Activated CD4-positive, alpha-beta T cell treated with anti-CD3 and anti-CD28 coated beads, Interleukin-2, Interleukin-4, amounts not matched to agents 100 ng/mL and 50 ng/mL, durations not matched to agents 16 hours and 8 hours (primary cell): ENCODE measurements around the gene KIAA1549.

Experiments
- DNase-seq: peaks from one replicate; pipeline ENCODE4 v3.0.0-alpha.2; 2020; ENCODE audit warnings: low spot score

The KIAA1549 gene

DNA sequence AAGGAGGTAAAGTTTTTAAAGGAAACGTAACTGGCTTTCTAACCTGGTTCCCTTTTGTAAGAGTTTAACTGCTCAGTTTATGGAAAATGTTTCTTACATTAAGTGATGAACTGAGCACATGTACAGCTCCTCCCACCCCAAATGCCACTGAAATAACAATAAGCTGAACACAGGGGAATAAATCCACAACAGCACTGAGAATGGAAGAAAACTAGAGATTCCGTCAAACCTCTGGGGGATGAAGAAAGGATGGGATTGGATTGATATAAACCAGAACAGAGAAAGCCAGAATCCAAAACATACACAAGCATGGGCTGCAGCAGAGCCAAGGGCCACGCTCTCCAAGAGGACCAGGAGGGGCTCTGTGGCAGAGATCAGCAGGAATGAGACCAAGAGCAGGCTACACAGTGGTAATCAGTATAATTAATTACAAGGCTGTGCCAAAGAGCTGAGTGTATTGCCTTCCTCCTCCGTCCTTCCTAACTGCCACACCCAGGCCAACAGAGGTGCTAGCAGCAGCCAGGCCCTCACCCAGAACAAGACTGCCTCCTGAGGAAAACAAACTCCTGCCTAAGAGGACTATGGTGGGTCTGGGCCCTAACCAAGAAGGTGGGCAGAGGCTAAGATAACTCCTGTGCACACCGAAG is 73.9 kb downstream of the KIAA1549 start:
- DNase-seq, result no peak

DNA sequence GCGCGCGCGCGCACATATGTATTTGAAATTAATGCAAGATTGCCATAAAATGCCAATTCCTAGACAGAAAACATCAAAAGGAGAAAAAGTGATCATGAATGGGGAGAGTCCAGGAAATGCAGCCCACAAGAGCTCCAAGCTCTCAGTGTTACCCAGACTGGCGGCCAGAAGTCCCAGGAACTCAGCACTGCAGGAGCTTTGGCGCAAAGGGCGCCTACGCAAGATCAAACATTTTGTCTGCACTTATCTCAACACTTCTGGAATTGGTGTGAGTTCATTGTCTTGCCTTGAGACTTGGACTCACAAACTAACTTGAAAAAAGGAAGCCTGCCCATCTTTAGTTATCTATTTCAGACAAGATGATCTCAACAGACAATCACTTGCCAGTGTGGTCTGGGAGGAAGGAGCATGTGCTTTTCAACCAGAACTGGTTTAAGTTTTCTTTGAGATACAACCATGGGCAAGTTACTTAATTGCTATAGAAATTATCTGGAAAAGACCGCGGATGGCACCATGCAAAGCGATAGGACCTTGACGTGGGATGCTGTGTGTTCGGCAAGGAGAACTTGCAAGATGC is 77.2 kb downstream of the KIAA1549 start:
- DNase-seq, result no peak

DNA sequence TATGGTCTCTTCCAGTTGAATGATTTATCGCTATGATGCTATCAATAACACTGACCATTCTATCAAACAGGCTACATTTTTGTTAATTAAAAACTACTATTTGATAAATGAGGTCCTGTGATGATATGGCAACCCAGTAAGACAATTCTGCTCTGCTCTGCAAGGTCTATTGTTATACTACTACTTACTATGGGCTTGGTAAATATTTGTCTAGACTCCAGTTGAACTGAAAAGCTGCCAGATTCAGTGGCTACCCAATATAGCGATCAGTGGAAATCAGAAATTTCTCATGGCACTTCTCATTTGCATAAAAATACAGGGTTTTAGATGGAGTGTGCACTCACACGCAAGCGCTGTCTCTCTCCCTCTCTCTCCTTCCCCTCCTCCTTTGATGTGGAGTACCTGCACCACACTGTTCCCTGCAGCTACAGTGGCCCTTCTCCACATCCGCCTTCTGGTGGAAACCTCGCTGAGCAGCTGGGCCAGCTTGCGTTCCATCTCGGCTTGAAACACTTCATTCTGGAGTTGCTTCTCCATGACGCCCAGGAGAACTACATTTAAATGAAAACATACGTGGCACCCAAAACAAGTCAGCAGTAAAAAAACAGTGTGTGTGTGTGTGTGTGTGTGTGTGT is 77.9 kb downstream of the KIAA1549 start:
- DNase-seq, result peak; percentile 67

DNA sequence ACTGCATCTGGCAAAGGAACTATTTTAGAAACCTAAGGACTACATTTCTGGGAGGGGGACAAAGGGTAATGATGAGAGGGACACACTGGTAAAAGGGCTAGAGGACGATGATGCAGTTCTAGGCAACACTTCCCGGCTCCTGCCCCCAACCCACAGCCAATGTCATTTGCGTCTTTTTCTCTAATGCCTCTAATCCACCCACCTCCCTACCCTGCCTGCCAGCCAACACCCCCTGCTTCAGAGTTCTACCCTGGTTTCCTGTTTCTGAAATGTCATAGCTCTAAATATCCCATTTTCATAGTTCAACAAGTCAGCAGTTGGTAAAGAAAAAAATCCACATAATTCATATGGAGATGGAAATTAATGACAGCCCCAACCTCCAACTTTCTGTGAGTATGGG is 79.0 kb downstream of the KIAA1549 start:
- DNase-seq, result no peak

GRCh38 chr7:138900035-138900828 is 81.0 kb downstream of the KIAA1549 start:
- no peak for DNase-seq

DNA sequence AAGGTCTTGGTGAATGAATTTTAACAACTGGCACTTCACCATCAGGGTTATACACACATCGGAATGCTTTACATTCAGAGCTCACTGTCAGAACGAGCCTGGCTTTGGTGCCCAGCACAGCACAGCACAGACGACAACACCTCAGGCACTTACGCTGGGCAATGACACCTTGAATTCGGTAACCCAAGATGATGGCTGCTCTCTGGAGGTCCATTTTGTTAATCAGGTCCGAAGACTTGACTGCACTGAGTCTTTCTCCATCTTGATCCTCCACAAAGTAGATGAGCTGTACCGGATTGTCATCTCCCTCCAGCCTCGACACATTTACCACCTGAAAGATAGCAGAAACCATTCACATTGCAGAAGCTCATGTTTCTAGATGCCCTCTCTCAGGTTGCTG is 82.4 kb downstream of the KIAA1549 start:
- DNase-seq, result no peak

DNA sequence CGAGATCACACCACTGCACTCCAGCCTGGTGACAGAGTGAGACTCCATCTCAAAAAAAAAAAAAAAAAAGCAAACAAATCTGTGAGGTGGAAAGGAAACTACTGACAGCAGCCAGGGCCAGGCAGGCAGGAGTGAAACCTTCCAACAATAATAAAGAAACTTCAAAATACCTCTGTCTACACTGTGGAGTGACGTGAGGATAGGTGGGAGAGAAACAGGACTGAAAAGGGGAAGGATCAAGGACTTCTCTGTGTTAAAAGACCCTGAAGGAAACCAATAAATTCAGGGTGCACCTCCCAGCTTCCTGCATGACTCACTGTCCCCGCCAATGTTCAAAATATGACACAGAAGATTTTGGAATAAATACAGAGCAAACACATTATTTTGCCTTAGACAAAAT is 82.9 kb downstream of the KIAA1549 start:
- DNase-seq, result peak; percentile 27

DNA sequence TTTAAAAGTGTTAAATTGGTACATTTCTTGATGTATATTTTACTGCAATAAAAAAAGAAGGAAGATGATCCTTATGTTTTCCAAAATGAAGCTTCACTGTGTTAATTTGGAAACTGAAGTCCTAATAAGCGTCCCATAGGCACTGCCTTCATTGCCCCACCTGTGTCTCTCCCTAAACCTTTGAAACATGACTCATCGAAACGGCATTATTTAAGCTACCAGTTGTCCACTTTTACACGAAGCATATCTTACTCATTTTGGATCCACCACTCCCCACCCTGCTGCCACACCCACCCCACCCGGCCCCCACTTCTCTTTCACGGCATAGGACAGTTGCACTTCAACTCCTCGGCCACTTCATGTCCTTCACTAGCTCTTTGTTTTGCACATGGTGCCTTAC is 85.5 kb downstream of the KIAA1549 start:
- no peak for DNase-seq

DNA sequence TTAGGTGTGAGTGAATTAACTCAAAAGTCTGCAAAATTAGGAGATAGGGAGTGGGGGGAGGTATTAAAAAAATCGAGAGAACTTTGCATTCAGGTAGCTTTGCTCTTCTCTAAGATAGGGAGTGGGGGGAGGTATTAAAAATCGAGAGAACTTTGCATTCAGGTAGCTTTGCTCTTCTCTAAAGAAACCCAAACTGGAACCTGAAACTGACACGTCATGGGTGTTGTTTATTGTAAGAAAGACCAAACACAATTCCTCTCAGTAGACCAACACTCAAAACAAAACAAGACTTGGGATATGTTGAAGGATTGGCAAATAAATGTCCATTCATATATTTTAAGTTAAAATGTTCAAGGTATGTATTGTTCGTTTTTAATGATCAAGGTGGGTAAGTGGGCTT is 87.9 kb downstream of the KIAA1549 start:
- no peak for DNase-seq

GRCh38 chr7:138892812-138893211 is 88.4 kb downstream of the KIAA1549 start:
- no peak for DNase-seq

DNA sequence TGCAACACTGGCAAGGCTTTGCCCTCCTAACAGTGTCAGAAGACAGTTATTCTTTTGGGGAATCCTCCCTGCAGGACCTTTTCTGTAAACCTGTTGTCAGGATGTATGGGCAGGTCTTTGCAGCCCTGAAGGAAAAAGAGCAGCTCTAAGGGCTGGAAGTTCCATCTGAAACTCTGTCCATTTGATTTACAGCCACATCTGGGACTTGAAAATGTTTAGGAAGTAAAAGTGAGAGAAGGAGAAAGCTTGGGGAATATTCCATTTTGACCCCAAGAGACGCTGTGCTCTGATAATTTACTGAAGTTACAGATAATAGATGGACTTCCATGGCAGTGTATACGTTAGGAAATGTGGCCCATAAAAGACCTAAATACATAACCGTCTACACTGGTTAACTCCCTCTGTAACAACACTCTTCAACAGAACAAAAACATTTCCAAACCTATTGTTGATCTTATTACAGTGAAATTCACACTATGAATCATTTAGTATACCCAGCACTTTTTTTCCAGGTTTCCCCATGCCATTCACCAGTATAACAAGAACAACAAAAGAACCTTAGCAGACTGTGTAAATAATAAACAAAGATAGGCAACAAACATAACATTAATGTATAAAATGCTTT is 89.1 kb downstream of the KIAA1549 start:
- DNase-seq, result no peak

DNA sequence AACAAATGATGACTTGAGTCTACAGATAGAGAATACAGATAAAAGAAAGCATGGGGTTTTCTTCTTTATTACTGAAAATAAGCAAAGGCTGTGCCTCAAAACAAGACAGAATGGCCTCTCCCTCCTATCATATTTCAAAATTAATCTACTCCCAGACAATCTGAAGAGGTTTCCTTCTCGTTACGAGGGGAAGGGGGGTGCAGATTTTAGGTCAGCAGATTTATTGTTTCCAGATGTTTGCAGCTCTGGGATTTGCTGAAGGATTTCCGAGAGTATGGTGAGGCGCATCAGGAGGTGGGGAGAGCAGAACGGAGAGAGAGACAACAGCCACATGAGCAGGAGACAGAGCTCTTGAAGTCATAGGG is 89.8 kb downstream of the KIAA1549 start:
- no peak for DNase-seq

DNA sequence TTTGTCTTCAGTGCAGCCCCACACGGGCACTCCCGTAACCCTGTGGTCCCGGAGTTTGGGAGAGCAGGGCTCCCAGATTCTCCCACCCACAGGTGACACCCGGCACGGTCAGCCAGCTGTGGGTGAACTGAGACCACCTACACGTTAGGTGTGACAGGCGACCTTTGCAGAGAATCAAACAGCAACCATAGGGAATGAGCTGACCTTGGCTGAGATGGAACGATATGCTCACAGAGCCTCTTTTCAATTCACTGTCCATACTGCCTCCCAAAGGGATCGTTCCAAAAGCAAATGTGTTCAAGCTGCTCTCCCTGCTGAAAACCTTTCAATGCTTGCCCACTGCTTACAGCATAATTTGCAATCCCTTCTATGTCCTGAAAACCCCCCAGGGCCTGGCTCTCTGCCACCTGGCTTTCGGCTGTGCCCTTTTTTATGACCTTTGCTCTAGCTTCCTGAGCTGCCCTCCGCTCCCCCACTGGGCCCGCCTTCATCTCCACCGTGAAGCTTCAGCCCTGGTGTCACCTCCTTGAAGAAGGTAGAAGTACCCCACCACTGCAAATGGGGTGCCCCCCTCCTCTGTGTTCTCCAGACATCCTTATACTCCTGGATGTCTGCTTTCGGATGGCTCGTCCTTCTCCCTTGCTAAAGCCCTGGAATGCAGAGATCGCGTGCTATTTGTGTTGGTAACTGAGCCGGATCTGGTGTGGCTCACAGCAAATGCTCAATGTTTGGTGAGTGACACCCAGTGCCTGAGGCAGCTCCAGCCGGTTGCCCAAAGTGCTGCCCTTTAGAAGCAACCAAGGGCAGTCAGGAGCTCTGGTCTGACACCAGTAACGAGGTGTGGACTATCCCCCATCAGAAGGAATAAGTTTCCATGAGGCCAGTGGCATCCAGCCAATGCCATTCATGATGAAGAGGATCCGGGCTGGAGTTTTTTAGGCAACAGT is 90.4 kb downstream of the KIAA1549 start:
- no peak for DNase-seq

- no peak for DNase-seq
Observed at GRCh38 chr7:138889582-138890498, 91.3 kb downstream of the KIAA1549 start.

DNA sequence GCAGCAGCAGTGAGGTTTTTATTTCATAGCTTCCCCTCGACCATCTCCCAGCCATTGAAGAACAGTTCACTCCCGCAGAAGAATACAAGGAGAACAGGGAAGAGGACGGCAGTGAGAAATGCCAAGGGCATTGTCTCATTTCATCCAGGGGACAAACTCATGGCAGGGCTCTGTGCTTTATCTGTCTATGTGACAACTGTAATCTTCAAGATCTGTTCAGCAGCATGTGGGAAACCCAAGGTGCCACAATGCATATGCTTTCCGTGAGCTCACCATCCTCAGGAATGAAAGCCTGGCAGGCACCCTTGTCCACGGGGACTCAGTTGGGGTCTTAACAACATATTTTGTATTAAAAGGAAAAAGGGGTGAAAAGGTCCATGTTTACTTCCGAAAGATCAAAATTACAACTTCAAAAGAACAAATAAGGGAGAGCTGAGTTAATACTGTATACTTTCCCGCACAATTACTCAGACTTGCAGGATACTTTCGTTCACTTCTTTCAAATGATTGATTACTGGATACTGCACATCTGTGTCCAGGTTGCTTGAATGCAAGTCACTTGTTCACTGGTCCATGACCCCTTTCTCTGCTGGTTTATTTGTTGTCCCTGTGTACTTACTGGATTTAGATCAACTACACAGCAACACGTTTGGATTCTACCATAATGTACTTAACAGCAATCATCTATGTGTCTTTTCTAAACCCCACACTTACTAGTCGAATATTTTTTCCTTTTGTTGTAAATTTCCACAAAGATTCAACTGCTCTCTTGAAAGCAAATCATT is 93.1 kb downstream of the KIAA1549 start:
- no peak for DNase-seq

- DNase-seq, result no peak
Observed at GRCh38 chr7:138887085-138887710, 94.0 kb downstream of the KIAA1549 start.

DNA sequence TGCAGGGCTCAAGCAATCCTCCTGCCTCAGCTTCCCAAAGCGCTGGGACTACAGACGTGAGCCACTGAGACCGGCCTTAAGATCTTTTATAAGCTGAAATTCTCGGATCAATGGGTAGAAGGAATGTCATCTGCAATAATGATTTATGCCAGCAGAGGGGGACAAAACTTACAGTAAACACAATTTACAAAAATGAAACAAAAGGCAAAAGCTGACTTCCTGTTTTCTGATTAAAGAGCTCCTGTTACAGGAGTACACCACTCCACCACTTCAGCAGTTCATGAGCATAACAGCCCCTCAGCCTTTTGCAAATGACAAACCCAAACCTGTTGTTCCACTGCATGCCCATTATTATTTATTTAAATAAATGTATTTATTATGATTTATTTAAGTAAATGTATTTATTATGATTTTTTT is 94.7 kb downstream of the KIAA1549 start:
- DNase-seq, result peak; percentile 84

DNA sequence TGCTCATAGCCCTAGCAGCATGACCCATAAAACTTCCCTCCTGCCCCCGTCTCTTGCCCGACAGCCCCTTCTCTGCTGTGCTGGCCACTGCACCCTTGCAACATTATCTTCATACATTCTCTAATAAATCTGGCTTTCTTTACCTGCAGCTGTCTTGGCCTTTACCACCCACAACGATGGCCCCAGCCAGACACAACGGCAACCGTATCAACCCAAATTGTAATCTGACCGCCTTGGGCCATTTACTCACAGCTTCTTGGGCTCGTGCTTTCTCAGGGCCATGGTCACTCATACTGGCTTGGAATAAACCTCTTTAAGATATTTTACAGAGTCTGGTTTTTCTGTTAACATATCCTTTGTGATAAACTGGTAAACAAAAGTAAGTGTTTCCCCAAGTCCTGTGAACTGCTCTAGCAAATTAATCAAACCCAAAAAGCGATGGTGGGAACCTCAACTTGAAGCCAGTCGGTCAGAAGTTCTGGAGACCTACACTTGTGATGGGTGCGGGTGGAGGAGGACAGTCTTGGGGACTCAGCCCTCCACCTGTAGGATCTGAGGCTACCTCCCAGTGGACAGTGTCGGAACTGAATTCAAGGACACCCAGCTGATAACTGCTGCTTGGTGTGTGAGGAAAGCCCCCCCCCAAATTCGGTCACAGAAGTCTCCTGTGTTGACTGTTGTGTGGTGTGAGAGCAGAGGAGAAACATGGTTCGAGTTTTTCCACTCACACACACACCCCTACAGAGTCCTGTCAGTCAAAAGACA is 95.6 kb downstream of the KIAA1549 start:
- no peak for DNase-seq
